DMS 273 (cell line): Measurements from ENCODE around the gene SNRPD3.
"Not testable (repeated sequence)": the region's sequence is repeated elsewhere in the genome, so short reads cannot be mapped to it uniquely, and the experiment has no call there.

Source experiments
- DNase-seq: peaks from one replicate; lab custom pipeline; 2025; ENCODE audit not compliant: unreplicated experiment; lab: John Stamatoyannopoulos, UW

The SNRPD3 gene

DNA sequence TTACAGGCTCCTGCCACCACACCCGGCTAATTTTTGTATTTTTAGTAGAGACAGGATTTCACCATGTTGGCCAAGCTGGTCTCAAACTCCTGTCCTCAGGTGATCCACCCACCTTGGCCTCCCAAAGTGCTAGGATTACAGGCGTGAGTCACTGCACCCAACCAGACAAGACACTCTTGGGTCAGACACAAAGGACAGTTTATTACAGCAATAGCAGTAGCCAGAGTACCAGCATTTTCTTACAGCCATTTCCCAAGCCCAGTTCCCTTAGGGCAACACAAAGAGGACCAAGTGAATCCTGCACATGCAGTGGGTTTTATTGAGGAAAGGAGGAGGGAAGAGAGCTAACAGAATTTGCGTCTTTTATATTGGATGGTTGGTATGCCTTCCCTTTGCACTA is 24.8 kb upstream of the SNRPD3 start:
- DNase-seq: not testable (repeated sequence)

DNA sequence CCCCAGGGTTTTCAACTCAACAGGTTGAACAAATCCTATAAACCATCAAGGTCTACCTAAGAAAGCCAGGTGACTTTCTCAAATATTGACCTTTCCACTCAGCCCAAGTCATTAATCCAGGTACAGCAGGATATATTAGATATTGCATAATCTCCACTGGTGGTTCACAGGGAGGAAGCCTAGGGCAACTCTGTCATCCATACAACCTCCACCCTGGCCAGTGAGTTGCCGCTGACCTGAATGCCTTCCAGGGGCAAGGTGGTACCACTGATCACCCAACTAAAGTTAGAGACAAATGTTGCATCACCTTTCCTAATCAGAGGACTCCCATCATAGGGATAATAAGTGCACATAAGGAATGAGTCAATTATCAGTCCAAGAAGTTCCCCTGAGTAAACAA is 23.7 kb upstream of the SNRPD3 start:
- no peak for DNase-seq

DNA sequence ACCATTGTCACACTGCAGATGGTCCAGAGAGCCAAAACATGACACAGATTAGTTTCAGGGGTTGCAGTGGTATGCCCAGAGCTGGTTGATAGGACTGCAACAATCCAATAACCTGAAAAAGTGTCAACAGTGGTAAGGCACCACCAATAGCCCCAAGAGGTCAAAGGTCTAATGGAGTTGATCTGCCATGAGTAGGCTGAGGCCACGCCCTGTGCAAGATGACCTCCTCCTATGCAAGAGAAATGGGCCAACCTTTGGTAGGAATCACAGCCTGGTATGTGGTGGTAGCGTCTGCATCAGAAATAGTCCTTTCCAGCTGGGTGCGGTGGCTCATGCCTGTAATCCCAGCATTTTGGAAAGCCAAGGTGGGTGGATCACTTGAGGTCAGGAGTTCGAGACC is 20.5 kb upstream of the SNRPD3 start:
- DNase-seq: no peak

DNA sequence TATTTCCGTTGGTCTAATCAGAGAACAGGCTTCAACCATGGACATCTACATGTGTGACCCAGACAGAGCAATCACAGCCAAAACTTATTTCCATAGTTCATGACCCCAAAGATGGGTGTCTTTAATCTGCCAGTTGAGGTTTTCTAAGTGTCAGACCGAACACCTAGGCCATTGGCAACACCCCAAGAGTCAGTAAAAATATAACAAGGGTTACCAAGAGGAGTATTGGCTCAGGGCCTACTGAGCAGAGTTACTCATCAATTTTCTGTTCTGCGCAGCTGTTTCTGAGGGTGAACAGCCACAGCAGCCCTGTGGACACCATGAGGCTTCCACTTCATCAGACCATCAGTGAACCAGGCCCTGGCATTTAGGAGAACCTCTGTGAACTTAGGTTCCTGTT is 19.7 kb upstream of the SNRPD3 start:
- no peak for DNase-seq

DNA sequence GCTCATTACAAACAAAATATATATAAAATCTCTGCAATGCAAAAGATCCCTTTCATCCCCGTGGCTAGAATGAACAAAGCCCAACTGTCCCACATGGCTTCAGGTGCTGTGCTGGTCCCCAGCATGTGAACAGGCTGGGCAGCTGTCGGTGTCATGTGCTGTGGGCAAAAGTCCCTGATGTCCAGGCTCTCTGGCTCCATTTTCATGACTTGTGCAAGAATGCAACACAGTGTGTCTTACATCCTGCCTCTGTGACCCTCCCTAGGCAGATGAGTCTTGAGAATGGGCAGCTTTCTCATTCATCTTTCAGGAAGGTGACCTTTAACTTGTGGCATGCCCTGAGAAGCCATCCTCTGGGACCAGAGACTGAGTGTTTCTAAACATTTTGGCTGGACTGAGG is 15.3 kb upstream of the SNRPD3 start:
- no peak for DNase-seq

DNA sequence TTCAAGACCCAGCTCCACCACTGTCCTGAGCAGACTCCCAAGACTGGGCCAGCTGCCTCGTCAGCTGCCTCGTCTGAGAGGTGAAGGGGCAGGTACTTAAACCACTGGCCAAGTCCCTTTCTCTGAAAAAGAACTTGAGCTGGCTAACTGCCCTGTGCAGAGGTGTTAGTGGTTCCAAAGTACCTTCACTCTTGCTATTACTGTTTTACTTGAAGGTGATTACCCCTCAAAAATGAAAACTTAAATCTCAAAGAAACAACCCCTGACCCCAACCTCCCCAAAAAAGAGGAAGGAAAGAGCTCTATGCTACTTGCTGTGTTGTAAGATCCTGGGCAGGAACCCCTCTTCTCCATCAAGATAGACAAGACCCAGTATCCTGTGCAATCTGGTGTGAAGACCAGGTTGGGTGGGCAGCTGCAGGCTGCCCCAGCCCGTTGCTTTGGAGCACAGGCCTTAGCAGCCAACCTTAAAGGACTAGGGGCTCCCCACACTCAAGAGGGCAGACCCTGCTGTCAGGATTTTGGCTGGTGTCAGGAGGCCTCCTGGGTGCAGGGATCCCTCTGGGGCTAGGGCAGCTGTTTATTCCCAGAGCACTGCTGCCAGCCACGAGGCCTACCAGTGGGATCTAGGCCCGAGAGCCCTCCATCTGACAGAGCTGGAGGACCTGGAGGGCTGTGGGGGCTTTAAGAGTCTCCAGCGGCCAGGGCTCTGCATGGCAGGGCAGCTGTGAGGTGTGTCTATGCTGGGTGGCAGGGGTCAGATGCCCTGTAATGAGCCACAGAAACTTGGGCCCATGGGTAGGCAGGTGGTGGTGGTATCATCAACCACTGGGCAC is 13.9 kb upstream of the SNRPD3 start:
- no peak for DNase-seq

DNA sequence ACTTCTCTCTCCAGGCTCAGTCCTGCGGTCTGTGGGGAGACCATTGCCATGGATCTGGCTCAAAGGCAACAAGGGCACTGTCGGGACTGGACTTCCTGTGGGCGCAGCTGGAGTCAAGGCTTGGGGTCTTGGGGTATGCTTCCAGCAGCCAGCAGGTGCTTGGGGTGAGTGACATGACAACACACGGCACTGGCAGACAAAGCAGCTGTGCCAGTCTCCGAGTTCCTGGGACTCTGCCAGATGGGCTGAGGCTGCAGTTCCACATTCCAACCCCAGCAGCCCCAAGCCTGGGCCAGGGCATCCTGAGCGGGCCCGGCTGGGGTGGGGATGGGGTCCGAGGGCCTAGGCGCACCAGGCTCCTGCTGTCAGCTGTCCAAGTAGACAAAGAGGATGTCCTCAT is 13.2 kb upstream of the SNRPD3 start:
- peak; percentile 35 for DNase-seq

DNA sequence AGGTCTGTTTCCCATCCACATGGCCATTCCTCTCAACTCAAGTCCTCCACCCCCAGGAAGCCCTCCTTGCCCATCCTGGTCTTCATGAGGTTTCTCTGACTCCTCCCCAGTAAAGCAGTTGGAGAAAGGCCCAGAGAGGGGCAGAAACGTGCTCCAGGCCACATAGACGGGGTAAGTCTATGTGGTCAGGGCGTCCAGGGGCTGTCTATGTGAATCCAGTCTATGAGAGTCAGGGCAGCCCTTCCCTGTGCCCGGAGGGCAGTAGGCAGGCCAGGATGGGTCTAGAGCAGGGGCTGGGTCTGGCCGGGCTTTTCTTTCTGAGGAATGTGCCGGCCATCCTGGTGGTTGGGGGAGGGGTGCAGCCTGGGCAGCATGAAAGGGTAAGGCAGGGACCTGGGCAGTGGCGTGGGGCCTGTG is 12.6 kb upstream of the SNRPD3 start:
- DNase-seq: no peak

DNA sequence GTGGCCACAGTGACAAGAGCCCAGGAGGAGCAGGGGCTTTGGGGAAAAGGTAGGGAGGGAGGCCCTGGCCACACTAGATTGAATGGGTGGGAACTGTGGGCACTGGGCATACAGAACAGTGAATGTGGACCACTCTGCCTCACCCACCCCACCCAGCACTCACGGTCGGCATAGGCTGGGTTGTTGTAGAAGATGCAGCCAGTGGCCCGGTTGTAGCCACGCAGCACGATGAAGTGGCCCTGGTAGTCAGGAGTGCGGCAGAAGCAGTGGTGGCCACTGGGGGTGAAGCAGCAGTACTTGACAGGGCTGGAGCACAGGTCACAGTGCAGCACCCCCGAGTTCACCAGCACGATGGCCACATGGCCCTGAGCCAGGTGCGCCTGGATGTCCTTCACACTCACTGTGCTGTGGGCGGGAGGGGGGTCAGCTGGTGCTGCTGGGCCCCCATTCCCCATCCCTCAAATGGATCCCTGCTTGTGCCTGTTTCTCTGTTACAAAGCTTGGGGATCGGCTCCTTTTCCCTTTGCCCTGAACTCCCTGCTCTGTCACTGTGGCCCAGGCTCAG is 12.0 kb upstream of the SNRPD3 start:
- DNase-seq: no peak

DNA sequence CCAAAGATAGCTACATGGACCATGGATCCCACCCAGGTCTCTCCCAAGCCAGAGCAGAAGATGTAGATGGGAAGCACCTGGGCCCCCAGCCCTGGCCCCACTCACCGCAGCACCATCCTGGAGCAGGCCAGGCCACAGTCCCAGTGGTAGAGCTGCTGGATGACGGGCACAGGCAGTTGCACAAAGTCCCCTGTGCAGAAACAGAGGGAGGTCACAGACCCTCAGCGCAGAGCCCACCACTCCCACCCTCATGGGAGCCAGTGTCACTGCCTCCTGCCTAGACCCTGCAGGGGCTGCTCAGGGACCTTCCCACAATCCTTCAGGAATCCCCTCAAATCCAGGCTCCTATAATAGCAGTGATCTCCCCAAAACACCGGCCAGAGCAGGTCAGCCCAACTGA is 7.0 kb upstream of the SNRPD3 start:
- no peak for DNase-seq

DNA sequence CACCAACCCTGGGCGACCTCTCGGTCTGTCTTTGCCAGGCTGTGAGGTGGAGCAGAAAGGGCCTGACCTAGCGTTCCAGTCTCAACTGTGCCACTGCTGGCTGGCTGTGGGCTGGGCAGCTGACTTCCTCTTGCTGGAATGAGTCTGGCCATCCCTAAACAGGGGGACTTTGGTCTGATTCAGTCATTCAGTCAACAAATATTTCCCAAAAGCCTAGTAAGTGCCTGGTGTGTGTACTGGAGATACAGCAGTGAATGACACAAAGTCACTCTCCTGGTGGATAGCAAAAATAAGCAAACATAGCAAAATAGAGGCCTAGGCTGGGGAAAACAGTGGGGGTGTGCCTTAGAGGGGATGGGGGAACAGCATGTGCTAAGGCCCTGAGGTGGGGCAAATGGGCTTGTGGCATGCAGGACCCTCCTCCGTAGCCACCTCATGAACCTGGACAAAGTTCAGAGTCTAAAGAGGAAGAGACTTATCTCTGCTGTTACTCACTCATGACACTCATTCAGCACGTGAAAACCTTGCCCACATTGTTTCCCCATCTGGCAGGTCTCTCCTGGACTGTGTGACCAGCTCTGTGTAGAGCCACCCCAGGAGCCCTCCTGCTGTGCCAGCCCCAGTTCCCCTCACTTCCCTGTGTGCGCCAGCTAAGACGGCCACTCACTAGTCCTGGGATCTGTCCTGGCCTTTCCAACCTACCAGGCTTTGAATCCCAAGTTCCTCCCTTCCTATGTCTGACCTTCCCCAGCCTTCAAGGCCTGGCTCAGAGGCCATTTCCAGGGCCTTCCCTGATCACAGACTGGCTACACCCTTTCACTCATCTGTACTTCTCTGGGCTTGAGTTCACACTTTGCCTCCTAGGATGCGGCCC is 5.5 kb upstream of the SNRPD3 start:
- DNase-seq: no peak

DNA sequence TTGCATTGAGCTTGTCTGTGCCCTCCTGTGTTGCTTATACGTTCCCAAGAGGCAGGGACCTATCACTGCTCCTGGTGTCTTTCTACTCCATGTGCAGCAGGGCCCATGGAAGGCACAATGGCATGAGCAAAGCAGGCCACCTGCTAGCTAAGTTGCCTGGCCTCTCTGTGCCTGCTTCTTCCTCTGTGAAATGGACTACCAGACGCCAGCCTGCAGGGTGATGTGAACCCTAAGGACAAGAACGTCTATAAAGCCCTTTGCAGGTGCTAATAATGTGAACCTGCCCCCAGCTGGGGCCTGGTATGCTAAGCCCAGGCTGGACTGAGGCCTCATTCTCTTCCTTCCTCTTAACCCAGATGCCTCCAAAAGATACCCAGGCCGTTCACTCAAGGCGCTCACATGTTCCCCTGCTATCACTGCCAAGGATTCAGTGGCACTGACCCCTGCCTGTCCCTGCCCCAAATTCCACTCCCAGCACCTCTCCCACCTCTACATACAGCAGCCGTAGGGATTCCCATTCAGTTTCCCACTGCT is 4.8 kb upstream of the SNRPD3 start:
- no peak for DNase-seq

DNA sequence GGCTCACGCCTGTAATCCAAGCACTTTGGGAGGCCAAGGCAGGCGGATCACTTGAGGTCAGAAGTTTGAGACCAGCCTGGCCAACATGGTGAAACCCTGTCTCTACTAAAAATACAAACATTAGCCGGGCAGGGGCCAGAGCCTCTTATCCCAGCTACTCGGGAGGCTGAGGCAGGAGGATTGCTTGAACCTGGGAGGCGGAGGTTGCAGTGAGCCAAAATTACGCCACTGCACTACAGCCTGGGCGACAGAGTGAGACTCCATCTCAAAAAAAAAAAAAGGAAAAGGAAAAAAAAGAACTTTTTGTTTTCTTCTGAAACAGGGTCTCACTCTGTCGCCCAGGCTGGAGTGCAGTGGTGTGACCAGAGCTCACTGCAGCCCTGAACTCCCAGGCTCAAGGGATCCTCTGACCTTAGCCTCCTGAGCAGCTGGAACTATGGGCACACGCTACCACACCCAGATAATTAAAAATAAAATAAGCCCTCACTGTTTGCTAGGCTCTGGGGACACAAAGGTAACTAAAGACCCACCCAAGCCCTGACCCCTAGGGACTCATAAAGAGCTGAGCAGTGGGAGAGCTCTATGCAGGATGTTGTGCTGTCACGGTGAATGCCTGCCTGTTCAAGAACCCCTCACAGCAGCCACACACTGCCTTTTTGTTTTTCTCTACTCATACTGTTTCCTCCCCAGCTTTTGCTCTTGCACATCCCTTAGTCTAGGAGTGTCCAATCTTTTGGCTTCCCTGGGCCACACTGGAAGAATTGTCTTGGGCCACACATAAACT is 3.1 kb upstream of the SNRPD3 start:
- DNase-seq: not testable (repeated sequence)

DNA sequence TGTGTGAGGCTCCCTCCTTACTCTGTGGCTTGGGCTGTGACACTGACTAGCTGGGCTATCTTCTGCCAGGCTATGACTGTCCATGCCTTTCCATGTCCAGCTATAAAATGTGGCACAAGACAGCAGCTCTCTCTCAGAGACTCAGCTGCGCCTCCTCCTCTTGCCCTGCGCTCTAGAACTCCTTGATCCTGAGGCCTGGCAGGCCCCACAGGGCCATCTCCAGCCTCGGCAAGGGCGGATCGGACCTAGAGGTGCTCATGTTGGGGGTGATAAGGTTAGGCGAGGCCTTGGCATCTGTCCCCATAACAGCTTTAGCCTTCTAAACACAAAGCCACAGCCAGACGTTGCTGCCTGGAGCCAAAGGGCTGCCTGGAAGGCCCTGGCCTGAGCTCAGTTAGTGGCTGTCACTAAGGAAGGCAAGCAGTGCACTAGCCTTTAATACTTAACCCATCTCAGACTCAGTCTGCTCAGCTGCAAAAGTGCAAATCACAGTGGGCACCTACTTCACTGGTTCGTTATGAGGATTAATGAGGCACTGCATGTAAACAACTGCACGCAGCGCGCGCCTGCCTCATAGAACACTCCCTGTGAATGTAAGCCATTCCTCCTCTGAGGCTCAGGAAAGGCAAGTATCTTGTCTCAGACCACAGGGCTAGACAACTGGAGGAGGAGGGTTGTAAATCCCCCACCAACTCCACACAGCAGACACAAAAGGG is 2.0 kb upstream of the SNRPD3 start:
- DNase-seq: peak; percentile 35

DNA sequence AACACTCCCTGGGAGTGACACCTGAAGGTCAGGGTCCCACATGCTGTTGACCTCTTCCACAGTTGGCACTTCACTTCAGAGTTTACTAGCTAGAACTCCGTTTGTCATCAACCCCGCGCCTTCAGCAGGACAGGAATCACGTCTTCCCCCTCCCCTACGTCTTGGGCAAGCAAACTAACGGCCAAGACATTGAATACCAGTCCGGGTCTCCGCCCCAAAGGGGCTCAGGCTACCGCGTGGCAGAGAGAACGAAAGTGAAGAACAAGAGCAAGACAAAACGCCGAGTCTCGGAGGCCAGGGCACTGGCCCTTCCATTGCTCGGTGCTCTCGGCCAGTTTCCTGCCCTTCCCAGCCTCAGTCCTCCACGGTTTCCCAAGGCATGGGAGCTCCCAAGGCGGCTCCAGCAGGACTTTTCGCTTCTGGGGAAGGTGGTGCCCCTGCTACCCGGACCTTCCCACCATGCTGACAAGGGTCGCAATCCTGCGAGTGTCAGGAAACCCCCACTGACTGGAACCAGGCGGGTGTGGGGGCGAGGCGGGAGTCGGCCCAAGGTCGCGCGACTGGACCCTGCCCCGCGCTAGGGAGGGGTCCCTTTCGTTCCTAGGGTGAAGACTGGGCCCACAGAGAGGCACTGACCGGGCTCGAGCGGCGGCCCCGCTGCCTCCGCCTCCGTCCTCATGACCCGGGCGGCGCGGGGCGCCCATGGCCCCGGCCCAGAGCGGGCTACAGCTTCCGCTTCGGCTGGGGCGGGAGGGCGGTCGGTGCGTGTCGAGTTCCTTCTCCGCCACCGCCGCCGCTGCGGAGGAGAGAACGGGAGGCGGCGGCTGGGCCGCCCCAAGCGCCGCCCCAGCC is 1.3 kb upstream of the SNRPD3 start, which contains the start of gene GUCD1:
TSS of gene GUCD1 (minus strand) at position 826 of the 852 bp plus-strand sequence. CDS start at position 679, 147 bp downstream.
- DNase-seq: peak; percentile 46

DNA sequence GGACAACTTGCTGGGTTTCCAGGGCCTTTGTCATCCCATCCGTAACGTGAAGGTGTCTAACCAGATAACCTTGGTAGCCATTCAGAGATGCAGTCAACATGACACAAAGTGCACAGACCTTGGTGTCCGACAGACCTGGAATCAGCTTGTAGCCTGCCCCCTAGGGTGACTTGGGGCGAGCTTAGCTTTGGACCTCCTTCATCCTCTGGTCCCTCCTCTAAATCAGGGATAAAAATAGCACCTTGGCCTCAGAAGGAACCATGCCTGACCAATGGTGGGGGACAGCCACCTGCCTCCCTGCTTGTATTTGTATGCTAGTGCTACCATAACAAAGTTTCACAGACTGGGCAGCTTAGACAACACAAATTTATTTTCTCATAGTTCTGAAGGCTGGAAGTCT is 3.7 kb downstream of the SNRPD3 start:
- no peak for DNase-seq

DNA sequence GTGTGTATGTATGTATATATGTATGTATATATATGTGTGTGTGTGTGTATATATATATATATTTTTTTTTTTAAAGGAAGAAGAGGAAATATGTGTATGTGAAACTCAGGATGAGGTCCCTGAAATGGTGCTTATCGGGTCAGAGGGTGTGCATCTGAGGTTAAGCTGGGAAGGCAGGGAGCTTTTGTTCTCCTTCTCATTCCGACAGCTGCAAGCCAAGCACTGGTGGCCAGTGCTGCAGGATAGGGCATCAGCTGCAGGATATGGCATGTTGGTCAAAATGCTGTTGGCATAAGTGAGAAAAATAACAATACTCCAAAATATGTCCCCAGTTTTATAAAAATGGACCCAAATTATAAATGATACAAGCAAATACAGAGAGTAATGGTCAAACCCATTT is 7.4 kb downstream of the SNRPD3 start:
- no peak for DNase-seq

DNA sequence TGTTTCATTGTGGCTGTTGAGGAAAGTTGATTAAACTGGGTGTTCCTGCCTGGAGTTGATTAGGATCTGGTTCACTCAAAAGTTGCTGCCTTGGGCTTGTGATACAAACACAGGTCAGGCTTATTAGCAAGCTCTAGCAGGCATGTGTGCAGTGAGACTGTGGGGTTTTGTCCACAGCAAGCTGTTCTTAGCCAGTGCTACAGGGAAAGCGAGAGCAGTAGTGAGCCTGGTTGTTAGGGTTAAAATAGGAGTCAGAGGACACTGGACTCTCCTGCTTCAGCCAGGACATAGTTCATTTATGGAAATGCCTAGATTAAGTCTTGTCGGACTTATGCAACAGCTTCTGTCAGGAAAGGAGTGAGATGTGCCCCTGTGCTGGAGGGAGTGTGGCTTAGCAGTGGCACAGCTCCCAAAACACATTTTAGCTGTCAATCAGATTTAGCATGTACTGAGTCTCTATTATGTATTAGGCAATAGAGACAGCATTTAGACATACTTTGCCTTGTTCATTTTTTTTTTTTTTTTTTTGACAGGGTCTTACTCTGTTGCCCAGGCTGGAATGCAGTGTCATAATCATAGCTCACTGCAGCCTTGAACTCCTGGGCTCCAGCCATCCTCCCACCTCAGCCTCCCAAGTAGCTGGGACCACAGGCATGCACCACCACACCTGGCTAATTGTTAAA is 8.7 kb downstream of the SNRPD3 start:
- DNase-seq: no peak

DNA sequence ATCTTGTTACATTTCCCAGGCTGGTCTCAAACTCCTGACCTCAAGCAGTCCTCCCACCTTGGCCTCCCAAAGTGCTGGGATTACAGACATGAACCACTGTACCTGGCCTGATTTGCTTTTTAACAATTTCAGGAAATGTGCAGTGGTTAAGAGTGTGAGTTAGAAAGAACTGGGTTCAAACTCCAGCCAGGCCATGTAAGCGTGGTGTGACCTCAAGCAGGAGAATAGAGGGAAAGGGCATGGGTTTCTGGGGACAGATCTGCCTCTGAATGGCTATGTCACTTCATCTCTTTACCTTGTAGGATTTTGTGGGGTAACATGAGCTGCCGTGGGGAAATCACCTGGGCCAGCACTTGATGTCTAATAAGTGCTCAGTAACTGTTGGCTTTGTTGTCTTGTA is 9.3 kb downstream of the SNRPD3 start:
- no peak for DNase-seq
